ENCODE results near the gene NREP. TPM values are rescaled to one million over a fixed set of nuclear protein-coding genes. Genes with fewer than 3 reads are reported as not detected.

The NREP gene
- total RNA-seq, 1 experiment from 2014 or later = 163 TPM

DNA sequence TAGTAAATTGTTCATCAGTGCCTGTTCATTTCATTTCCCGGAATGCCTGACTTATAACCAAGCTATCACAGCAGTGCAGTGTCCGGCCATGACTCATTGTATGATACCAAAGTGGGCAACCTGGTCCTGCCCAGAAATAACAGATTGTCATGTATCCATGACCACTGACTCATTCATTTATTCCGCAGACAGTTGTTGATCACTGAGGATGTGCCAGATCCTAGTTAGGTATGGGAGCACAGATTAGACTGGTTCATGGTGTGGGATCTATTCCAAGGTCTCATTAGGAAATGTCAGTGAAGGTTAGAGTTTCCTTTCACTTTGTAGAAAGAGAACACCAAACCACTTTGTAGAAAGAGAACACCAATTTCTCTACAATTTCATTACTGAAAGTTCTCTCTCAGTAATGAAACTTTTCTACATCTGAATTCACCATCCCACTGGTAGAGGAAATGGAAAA, 8.7 kb downstream of the NREP start:
- H3T11ph ChIP-seq (ENCODE audit: low read length) = no peak overlapping the region
- WGBS (ENCODE audit: extremely low coverage, insufficient read length, low lambda C conversion rate) = no CpG with 5 or more reads among the region's 3 CpGs
- no peak overlapping the region for H2BK20ac ChIP-seq (ENCODE audit: low read depth, low read length, poor library complexity, severe bottlenecking)
- no peak overlapping the region for H2BK120ac ChIP-seq (ENCODE audit: low read depth, low read length, poor library complexity, severe bottlenecking)
- no peak overlapping the region for H3K56ac ChIP-seq (ENCODE audit: insufficient read length, low read depth, low read length)
- H4K20me1 ChIP-seq (ENCODE audit: control insufficient read depth, insufficient read depth, insufficient read length) = no peaks in the 10 kb centered on the region
- Mint-ChIP-seq H3K4me1 (peaks cover 33 to 38% of the 10 kb centered on the region in 2 experiments), H3K27me3 (ENCODE audit: low read depth) (no peaks in the 10 kb centered on the region), H3K4me3 (no peak overlapping the region), H3K27ac (no peak overlapping the region), H3K36me3 (ENCODE audit: insufficient read depth in 1 of 3, low read depth in 3 of 3) (peaks cover 17 to 26% (median 24%) of the 10 kb centered on the region in 3 experiments), H3K9me3 (no peaks in the 10 kb centered on the region)
- H4K5ac ChIP-seq (ENCODE audit: insufficient read length, low read depth, low read length) = no peak overlapping the region
- no peak overlapping the region for H3K4ac ChIP-seq (ENCODE audit: low read depth, low read length)
- H4K8ac ChIP-seq (replicated peaks; ENCODE audit: insufficient read length, low read depth, low read length) = no peak overlapping the region
- H3K18ac ChIP-seq (ENCODE audit: insufficient read length, low read depth, low read length) = no peak overlapping the region
- no peak overlapping the region for H3K14ac ChIP-seq (ENCODE audit: insufficient read depth, low read length)
- no peak overlapping the region for H3K27ac ChIP-seq (ENCODE audit: insufficient read length, low read depth, low read length)
- H2BK15ac ChIP-seq (ENCODE audit: low read depth, low read length) = no peak overlapping the region
- no peak for DNase-seq
- H2BK5ac ChIP-seq (ENCODE audit: insufficient read length, low read length) = no peak overlapping the region
- no peak overlapping the region for H3K4me2 ChIP-seq (ENCODE audit: insufficient read depth, insufficient read length, low read length)
- no peak overlapping the region for H2AFZ ChIP-seq (ENCODE audit: low read length)
- H2AK5ac ChIP-seq (ENCODE audit: insufficient read length, low read length) = no peak overlapping the region
- H2BK12ac ChIP-seq (ENCODE audit: insufficient read length, low read depth, low read length) = no peak overlapping the region
- TF ChIP-seq, protein P1, sequence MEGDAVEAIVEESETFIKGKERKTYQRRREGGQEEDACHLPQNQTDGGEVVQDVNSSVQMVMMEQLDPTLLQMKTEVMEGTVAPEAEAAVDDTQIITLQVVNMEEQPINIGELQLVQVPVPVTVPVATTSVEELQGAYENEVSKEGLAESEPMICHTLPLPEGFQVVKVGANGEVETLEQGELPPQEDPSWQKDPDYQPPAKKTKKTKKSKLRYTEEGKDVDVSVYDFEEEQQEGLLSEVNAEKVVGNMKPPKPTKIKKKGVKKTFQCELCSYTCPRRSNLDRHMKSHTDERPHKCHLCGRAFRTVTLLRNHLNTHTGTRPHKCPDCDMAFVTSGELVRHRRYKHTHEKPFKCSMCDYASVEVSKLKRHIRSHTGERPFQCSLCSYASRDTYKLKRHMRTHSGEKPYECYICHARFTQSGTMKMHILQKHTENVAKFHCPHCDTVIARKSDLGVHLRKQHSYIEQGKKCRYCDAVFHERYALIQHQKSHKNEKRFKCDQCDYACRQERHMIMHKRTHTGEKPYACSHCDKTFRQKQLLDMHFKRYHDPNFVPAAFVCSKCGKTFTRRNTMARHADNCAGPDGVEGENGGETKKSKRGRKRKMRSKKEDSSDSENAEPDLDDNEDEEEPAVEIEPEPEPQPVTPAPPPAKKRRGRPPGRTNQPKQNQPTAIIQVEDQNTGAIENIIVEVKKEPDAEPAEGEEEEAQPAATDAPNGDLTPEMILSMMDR (conservative IDR thresholded peaks at IDR 0.05) = no peak
- H3K9me3 ChIP-seq (ENCODE audit: control insufficient read depth, low read depth, low read length) = no peaks in the 10 kb centered on the region
- H3K23ac ChIP-seq (ENCODE audit: insufficient read length, low read depth, low read length) = no peak overlapping the region
- H3K79me1 ChIP-seq (ENCODE audit: insufficient read depth, low read depth, low read length, poor library complexity, severe bottlenecking) = no peaks in the 10 kb centered on the region
- H3K79me2 ChIP-seq (ENCODE audit: insufficient read depth, low read length) = peaks cover 7% of the 10 kb centered on the region; the same call in 1 of the 2 replicates
- no peaks in the 10 kb centered on the region for H3K23me2 ChIP-seq (ENCODE audit: insufficient read length, low read depth, low read length, poor library complexity, severe bottlenecking)
- H3K4me1 ChIP-seq (ENCODE audit: insufficient read depth, low read length) = peaks cover 8% of the 10 kb centered on the region; the same call in 1 of the 2 replicates
- no peak overlapping the region for H3K9ac ChIP-seq (ENCODE audit: extremely low read depth, insufficient read length, low read length)
- no peak overlapping the region for H4K91ac ChIP-seq (ENCODE audit: insufficient read length, low read depth, low read length)
- no peaks in the 10 kb centered on the region for H3K27me3 ChIP-seq (ENCODE audit: insufficient read depth, low read length)
